ENCODE results near the gene CA5A. TPM values are rescaled to one million over a fixed set of nuclear protein-coding genes. Genes with fewer than 3 reads are reported as not detected.

CA5A gene
- total and polyA plus RNA-seq, 2 of the 13 experiments (the other 11 are each of a cell fraction or from before 2014, with no cell fraction given), result 66.8 to 106 TPM

GRCh38 chr16:87842209-87842869 is 94.0 kb downstream of the CA5A start (continued):
- TF ChIP-seq HNF1A (IDR thresholded peaks at IDR 0.05; ENCODE audit: low read depth), result no peak
- 0 out of 2 replicates have a peak, but pooled peaks have one; percentile 30 for TF ChIP-seq HNF1A (CRISPR knock-in tag; IDR thresholded peaks at IDR 0.05; ENCODE audit: borderline replicate concordance)
- peak; percentile 12; the same call in 1 of the 2 replicates for TF ChIP-seq POGZ (CRISPR knock-in tag; IDR thresholded peaks at IDR 0.05)
- TF ChIP-seq DMAP1 (CRISPR knock-in tag; IDR thresholded peaks at IDR 0.05), result 0 out of 2 replicates have a peak, but pooled peaks have one; percentile 45
- TF ChIP-seq KMT2A (CRISPR knock-in tag; IDR thresholded peaks at IDR 0.05), result 0 out of 2 replicates have a peak, but pooled peaks have one; percentile 55
- peak; percentile 20; the same call in 1 of the 2 replicates for TF ChIP-seq ZNF776 (CRISPR knock-in tag; IDR thresholded peaks at IDR 0.05)
- peak; percentile 71; the same call in 1 of the 2 replicates for TF ChIP-seq ARID5B (CRISPR knock-in tag; IDR thresholded peaks at IDR 0.05)
- TF ChIP-seq NR0B2 (CRISPR knock-in tag; IDR thresholded peaks at IDR 0.05), result 0 out of 2 replicates have a peak, but pooled peaks have one; percentile 53
- no peak for TF ChIP-seq ZKSCAN5 (CRISPR knock-in tag; IDR thresholded peaks at IDR 0.05)
- 0 out of 2 replicates have a peak, but pooled peaks have one; percentile 15 for TF ChIP-seq ZFP90 (CRISPR knock-in tag; IDR thresholded peaks at IDR 0.05; ENCODE audit: borderline replicate concordance)
- no peak for TF ChIP-seq TCF12 (IDR thresholded peaks at IDR 0.05)
- TF ChIP-seq TCF12 (CRISPR knock-in tag; IDR thresholded peaks at IDR 0.05), result peak; percentile 79
- TF ChIP-seq KDM5B (CRISPR knock-in tag; IDR thresholded peaks at IDR 0.05; ENCODE audit: borderline replicate concordance), result peak; percentile 87; the same call in 1 of the 2 replicates
- no peak for TF ChIP-seq SOX13 (IDR thresholded peaks at IDR 0.05)
- TF ChIP-seq SOX13 (CRISPR knock-in tag; conservative IDR thresholded peaks at IDR 0.05 in 1 of 2, IDR thresholded peaks at IDR 0.05 in 1 of 2), result peak in 1 of 2 experiments; percentile 43; a peak in 1 of 4 replicates
- peak; percentile 61; the same call in 1 of the 2 replicates for TF ChIP-seq YEATS4 (CRISPR knock-in tag; IDR thresholded peaks at IDR 0.05; ENCODE audit: borderline replicate concordance)
- TF ChIP-seq ATF3 (CRISPR knock-in tag; IDR thresholded peaks at IDR 0.05), result 0 out of 2 replicates have a peak, but pooled peaks have one; percentile 6
- TF ChIP-seq ZNF644 (CRISPR knock-in tag; IDR thresholded peaks at IDR 0.05; ENCODE audit: low read depth), result 0 out of 2 replicates have a peak, but pooled peaks have one; percentile 20
- no peak for TF ChIP-seq NONO (IDR thresholded peaks at IDR 0.05)
- TF ChIP-seq NONO (CRISPR knock-in tag; conservative IDR thresholded peaks at IDR 0.05), result peak; percentile 12
- peak; percentile 99 for TF ChIP-seq ZBTB7B (CRISPR knock-in tag; IDR thresholded peaks at IDR 0.05)
- peak; percentile 88 for TF ChIP-seq HDAC1 (CRISPR knock-in tag; IDR thresholded peaks at IDR 0.05)
